Left lung (tissue), 10 donors: Measurements from ENCODE around the gene MCM3. TPM values are rescaled to one million over a fixed set of nuclear protein-coding genes. Genes with fewer than 3 reads are reported as not detected.

ENCODE experiments used
- ATAC-seq: fragments of 200-7000 bp; cut with Tn5 transposase; one replicate; pipeline ENCODE4 v1.9.1; 2020; ENCODE audit warnings: moderate library complexity
- DNase-seq, 4 donors: peaks; one replicate each; pipeline ENCODE4 v3.0.0-alpha.2; 2013 to 2020
- H3K27ac ChIP-seq, 2 donors: fragments of 200-600 bp; sonication (generic) in 1 of 2; one replicate each; pipeline versions ENCODE4 v1.5.0 to v1.8.0; 2020 to 2021
- H3K27me3 ChIP-seq, 2 donors: fragments of 200-600 bp; sonication (generic) in 1 of 2; one replicate each; pipeline versions ENCODE4 v1.5.0 to v1.8.0; 2020 to 2021
- H3K36me3 ChIP-seq, 2 donors: fragments of 200-600 bp; sonication (generic) in 1 of 2; one replicate each; pipeline versions ENCODE4 v1.5.0 to v1.8.0; 2020 to 2021
- H3K4me1 ChIP-seq, 2 donors: fragments of 200-600 bp; one replicate each; pipeline ENCODE4 v1.8.0; 2021
- H3K4me3 ChIP-seq, 2 donors: fragments of 200-600 bp; sonication (generic) in 1 of 2; one replicate each; pipeline versions ENCODE4 v1.5.0 to v1.8.0; 2020 to 2021; ENCODE audit warnings: mild to moderate bottlenecking in 1 of 2
- H3K9me3 ChIP-seq, 2 donors: fragments of 200-600 bp; sonication (generic) in 1 of 2; one replicate each; pipeline versions ENCODE4 v1.5.0 to v1.8.0; 2020 to 2021
- intact Hi-C, 2 donors: fragments of 100-400 bp; cut with DNase I; formaldehyde crosslinking; loops; one replicate each; pipeline versions ENCODE4 v1.11.2 to v1.14.2; 2022
- polyA plus RNA-seq, 6 donors: library from polyadenylated mRNA; unstranded; fragments of 120-200 nt; gene quantifications; one replicate each; pipeline ENCODE4 v1.2.1, GENCODE V29; 2013; ENCODE audit not compliant: insufficient read length in 6 of 6
- total RNA-seq, 2 donors: library from RNA; stranded (reverse); fragmentation: NEBNext Ultra II Directional; extraction: Animal tissue kit (Norgen Biotek cat#: 25700); gene quantifications; one replicate each; pipeline ENCODE4 v1.2.1, GENCODE V29; 2021
- TF ChIP-seq, protein P1 (sequence below), 2 donors: fragments of 200-600 bp; sonication (generic) in 1 of 2; IDR thresholded peaks; one replicate each; pipeline versions ENCODE4 v1.5.0 to v1.8.0; 2021; ENCODE audit warnings: antibody characterized with exemption in 2 of 2
- donor health status: DM: no; HTN: yes; CAD: no.
- donor health status: DM: no; HTN: no; CAD: no.

Gene MCM3
- total and polyA plus RNA-seq, 8 donors, result 38.9 to 122 (median 95.3) TPM

GRCh38 chr6:52328729-52329128 is 44.2 kb upstream of the MCM3 start:
- Histone ChIP-seq H3K27ac (peak overlapping the region in 1 of 2 donors; percentile 33), H3K9me3 (no peaks in the 10 kb centered on the region), H3K36me3 (no peaks in the 10 kb centered on the region), H3K27me3 (no peaks in the 10 kb centered on the region), H3K4me3 (no peak overlapping the region), H3K4me1 (peaks cover 6 to 22% of the 10 kb centered on the region in 2 donors)
- TF ChIP-seq, protein P1, sequence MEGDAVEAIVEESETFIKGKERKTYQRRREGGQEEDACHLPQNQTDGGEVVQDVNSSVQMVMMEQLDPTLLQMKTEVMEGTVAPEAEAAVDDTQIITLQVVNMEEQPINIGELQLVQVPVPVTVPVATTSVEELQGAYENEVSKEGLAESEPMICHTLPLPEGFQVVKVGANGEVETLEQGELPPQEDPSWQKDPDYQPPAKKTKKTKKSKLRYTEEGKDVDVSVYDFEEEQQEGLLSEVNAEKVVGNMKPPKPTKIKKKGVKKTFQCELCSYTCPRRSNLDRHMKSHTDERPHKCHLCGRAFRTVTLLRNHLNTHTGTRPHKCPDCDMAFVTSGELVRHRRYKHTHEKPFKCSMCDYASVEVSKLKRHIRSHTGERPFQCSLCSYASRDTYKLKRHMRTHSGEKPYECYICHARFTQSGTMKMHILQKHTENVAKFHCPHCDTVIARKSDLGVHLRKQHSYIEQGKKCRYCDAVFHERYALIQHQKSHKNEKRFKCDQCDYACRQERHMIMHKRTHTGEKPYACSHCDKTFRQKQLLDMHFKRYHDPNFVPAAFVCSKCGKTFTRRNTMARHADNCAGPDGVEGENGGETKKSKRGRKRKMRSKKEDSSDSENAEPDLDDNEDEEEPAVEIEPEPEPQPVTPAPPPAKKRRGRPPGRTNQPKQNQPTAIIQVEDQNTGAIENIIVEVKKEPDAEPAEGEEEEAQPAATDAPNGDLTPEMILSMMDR (IDR thresholded peaks at IDR 0.05), result no peak
- ATAC-seq, result peak; percentile 60
- intact Hi-C loops, result no loop called here
- no peak for DNase-seq

- TF ChIP-seq, protein P1 (IDR thresholded peaks at IDR 0.05), result no peak
- peaks cover 6 to 18% of the 10 kb centered on the region in 2 donors for H3K4me1 ChIP-seq
- no peak overlapping the region for H3K4me3 ChIP-seq
- ATAC-seq, result peak; percentile 93
- intact Hi-C loops, result no loop called here
- no peaks in the 10 kb centered on the region for H3K9me3 ChIP-seq
- peak overlapping the region in 1 of 2 donors; percentile 33 for H3K27ac ChIP-seq
- H3K27me3 ChIP-seq, result no peaks in the 10 kb centered on the region
- H3K36me3 ChIP-seq, result no peaks in the 10 kb centered on the region
- peak in 2 of 4 donors; percentile 17 to 60 for DNase-seq
These were observed 43.7 kb upstream of the MCM3 start for GRCh38 chr6:52328303-52328662.

DNA sequence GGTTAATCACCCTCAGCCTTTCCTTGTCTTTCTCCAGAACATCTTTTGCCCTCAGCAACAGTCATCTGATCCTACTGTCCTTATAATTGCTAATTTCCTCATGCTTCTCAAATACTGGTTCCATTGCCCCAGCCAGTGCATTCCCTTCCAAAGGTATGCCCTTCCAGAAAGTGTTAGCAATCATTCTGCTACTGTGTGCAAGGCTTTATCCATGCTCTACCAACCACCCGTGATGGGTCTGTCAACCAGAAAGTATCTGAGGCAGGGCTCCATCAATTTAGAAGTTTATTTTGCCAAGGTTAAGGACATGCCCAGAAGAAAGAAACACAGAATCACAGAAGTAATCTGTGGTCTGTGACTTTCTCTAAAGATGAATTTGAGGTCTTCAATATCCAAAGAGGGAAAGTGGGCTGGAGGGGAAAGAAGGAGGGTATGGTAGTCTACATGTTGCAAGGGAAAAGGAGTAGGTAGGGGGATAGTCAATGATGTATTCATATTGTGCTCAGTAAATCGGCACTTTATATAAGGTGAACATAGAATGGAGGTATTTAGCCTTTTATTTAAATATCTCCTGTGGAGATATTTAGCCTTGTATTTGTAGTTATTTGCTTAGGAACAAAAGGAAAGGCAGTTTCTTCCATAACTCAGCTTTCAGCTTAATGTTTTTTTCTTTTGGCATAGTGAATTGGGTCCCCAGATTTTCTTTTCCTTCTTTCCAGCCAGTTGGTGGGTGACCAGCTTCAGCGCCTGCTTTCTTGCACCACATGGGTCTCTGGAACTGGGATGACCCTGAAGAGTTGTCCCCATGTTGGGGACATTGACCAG is 42.2 kb upstream of the MCM3 start:
- no peak overlapping the region for H3K4me3 ChIP-seq
- no peak overlapping the region for H3K27ac ChIP-seq
- no peaks in the 10 kb centered on the region for H3K9me3 ChIP-seq
- DNase-seq (no peak), ATAC-seq (no peak)
- H3K27me3 ChIP-seq, result no peaks in the 10 kb centered on the region
- TF ChIP-seq, protein P1 (IDR thresholded peaks at IDR 0.05), result no peak
- H3K4me1 ChIP-seq, result peaks cover 6 to 18% of the 10 kb centered on the region in 2 donors
- H3K36me3 ChIP-seq, result no peaks in the 10 kb centered on the region
- intact Hi-C loops, result no loop called here

DNA sequence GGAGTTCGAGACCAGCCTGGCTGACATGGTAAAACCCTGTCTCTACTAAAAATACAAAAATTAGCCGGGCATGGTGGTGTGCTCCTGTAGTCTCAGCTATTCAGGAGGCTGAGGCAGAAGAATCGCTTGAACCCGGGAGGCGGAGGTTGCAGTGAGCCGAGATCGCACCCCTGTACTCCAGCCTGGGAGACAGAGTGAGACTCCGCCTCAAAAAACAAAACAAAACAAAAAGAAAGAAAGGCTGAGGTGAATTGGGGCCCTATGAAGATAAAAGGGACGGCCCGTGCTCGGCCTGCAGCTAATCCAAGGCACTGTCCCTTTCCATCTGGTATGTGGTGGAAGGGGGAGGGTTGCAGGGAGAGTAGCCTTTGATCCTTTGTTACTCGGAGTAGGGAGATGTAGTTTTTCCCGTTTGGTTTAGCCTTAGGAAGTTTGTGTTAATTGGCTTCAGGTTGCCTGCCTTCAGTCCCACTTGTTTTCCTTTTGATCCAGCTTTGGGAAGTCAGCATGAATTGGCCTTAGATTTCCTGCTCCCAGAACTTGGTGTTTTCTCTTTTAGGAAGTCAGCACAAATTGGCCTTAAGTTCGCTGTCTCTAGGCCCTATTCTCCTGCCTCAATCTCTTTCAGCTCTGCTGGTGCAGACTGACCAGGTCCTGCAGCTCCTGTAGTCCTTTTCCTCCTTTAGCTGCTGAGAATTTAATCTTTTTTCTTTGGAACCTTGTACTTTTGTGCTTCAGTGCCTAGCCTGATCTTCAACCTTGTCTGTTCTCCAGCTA is 41.3 kb upstream of the MCM3 start:
- ATAC-seq (no peak), DNase-seq (no peak)
- H3K4me3 ChIP-seq, result no peak overlapping the region
- H3K9me3 ChIP-seq, result no peaks in the 10 kb centered on the region
- peaks cover 6 to 14% of the 10 kb centered on the region in 2 donors for H3K4me1 ChIP-seq
- no peaks in the 10 kb centered on the region for H3K36me3 ChIP-seq
- TF ChIP-seq, protein P1 (IDR thresholded peaks at IDR 0.05), result no peak
- H3K27me3 ChIP-seq, result no peaks in the 10 kb centered on the region
- no peak overlapping the region for H3K27ac ChIP-seq
- intact Hi-C loops, result no loop called here

GRCh38 chr6:52324189-52324588 is 39.6 kb upstream of the MCM3 start:
- H3K9me3 ChIP-seq, result no peaks in the 10 kb centered on the region

More at GRCh38 chr6:52324189-52324588, 39.6 kb upstream of the MCM3 start:
- no peak overlapping the region for H3K27ac ChIP-seq
- H3K4me1 ChIP-seq, result peaks cover 1 to 8% of the 10 kb centered on the region in 2 donors
- no peak overlapping the region for H3K4me3 ChIP-seq
- TF ChIP-seq, protein P1 (IDR thresholded peaks at IDR 0.05), result no peak
- ATAC-seq (no peak), DNase-seq (no peak)
- intact Hi-C loops, result no loop called here
- no peaks in the 10 kb centered on the region for H3K36me3 ChIP-seq
- H3K27me3 ChIP-seq, result no peaks in the 10 kb centered on the region
